Osteocyte (in vitro differentiated cells): ENCODE measurements around the gene ARHGAP24. TPM values are rescaled to one million over a fixed set of nuclear protein-coding genes. Genes with fewer than 3 reads are reported as not detected.

Experiments
- DNase-seq: peaks from one replicate; pipeline ENCODE4 v3.0.0; 2021; ENCODE audit warnings: mixed read lengths; ENCODE audit not compliant: unreplicated experiment; ENCODE audit errors: extremely low spot score
- H3K27ac Mint-ChIP-seq: one replicate; pipeline ENCODE4 v1.8.0; 2021; ENCODE audit warnings: mild to moderate bottlenecking, mixed read lengths; ENCODE audit not compliant: unreplicated experiment
- H3K27me3 Mint-ChIP-seq: one replicate; pipeline ENCODE4 v1.8.0; 2021; ENCODE audit warnings: mixed read lengths; ENCODE audit not compliant: unreplicated experiment
- H3K36me3 Mint-ChIP-seq: one replicate; pipeline ENCODE4 v1.8.0; 2021; ENCODE audit warnings: mixed read lengths; ENCODE audit not compliant: unreplicated experiment
- H3K4me1 Mint-ChIP-seq: one replicate; pipeline ENCODE4 v1.8.0; 2021; ENCODE audit warnings: mixed read lengths; ENCODE audit not compliant: unreplicated experiment
- H3K4me3 Mint-ChIP-seq: one replicate; pipeline ENCODE4 v1.8.0; 2021; ENCODE audit warnings: mild to moderate bottlenecking, moderate library complexity, mixed read lengths; ENCODE audit not compliant: unreplicated experiment
- H3K9me3 Mint-ChIP-seq: one replicate; pipeline ENCODE4 v1.8.0; 2021; ENCODE audit warnings: mixed read lengths; ENCODE audit not compliant: unreplicated experiment
- total RNA-seq: library from RNA; stranded (reverse); gene quantifications from 2 replicates; pipeline ENCODE4 v1.2.1, GENCODE V29; 2021
- TF ChIP-seq, protein P1 (sequence below): fragments of 200-600 bp; sonication (generic); IDR thresholded peaks from 2 replicates; pipeline ENCODE4 v1.5.0; 2021; ENCODE audit warnings: antibody characterized with exemption, mild to moderate bottlenecking, moderate library complexity

Gene ARHGAP24
- total RNA-seq, 1 donor from 2014 or later = 29.3 TPM

DNA sequence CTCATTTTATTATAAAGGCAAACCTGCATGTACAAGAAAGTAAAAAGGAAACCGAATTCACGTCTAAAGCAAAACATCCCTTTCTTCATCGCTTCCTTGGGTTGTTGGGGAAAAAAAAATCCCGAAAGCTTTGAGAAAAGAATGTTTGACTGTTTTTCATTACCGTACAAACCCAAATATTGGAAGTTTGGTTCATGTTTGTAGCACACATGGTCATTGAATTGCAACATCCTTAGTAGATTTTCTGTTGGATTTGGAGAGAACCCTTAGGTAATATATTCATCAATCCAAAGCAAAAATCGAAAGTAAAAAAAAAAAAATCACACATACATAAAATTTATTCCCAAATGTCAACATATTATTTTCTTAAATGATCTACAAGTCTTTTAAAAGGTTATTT, 464.6 kb downstream of the ARHGAP24 start:
- TF ChIP-seq, protein P1, sequence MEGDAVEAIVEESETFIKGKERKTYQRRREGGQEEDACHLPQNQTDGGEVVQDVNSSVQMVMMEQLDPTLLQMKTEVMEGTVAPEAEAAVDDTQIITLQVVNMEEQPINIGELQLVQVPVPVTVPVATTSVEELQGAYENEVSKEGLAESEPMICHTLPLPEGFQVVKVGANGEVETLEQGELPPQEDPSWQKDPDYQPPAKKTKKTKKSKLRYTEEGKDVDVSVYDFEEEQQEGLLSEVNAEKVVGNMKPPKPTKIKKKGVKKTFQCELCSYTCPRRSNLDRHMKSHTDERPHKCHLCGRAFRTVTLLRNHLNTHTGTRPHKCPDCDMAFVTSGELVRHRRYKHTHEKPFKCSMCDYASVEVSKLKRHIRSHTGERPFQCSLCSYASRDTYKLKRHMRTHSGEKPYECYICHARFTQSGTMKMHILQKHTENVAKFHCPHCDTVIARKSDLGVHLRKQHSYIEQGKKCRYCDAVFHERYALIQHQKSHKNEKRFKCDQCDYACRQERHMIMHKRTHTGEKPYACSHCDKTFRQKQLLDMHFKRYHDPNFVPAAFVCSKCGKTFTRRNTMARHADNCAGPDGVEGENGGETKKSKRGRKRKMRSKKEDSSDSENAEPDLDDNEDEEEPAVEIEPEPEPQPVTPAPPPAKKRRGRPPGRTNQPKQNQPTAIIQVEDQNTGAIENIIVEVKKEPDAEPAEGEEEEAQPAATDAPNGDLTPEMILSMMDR = no peak
- peaks cover 13% of the 10 kb centered on the region for H3K4me1 Mint-ChIP-seq
- no peak for DNase-seq
- H3K4me3 Mint-ChIP-seq = no peak overlapping the region
- H3K36me3 Mint-ChIP-seq = peaks cover 13% of the 10 kb centered on the region
- H3K27ac Mint-ChIP-seq = no peak overlapping the region
- no peaks in the 10 kb centered on the region for H3K27me3 Mint-ChIP-seq
- peaks cover 7% of the 10 kb centered on the region for H3K9me3 Mint-ChIP-seq

DNA sequence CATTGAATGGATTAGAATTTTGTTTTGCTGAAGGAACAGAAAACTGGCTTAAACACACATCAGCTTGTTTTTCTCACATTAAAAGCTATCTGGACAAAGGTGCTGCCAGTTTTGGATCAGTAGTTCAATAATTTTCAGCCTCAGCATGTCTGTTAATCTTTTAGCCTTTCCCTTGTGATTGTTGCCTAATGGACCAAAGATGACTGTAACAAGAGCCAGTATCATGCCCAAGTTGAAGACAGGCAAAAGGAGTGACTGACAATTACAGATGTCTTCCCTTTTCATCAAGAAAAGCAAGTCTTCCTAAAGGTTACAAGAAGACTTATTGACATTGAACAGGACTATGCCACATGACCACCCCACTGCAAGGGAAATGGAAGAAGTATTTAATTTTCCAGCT, 465.2 kb downstream of the ARHGAP24 start:
- Mint-ChIP-seq H3K4me3 (no peak overlapping the region), H3K36me3 (peaks cover 13% of the 10 kb centered on the region), H3K27ac (no peak overlapping the region), H3K9me3 (peaks cover 7% of the 10 kb centered on the region), H3K4me1 (peaks cover 13% of the 10 kb centered on the region), H3K27me3 (no peaks in the 10 kb centered on the region)
- TF ChIP-seq, protein P1 = no peak
- DNase-seq = no peak

DNA sequence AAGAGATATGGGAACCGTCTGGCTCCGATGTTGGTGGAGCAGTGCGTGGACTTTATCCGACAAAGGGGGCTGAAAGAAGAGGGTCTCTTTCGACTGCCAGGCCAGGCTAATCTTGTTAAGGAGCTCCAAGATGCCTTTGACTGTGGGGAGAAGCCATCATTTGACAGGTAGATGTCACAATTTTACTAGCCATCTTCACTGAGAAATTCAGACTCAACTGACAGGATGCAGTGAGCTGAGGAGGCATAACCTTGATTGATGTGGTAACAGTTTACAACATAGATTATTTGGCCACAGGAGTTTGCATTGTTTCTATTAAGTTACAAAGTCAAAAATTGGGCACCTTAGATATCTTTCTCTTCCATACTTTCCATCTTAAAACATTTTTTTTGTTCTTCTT, 467.2 kb downstream of the ARHGAP24 start:
- no peak overlapping the region for H3K27ac Mint-ChIP-seq
- H3K9me3 Mint-ChIP-seq = peaks cover 7% of the 10 kb centered on the region
- TF ChIP-seq, protein P1 = no peak
- H3K4me3 Mint-ChIP-seq = no peak overlapping the region
- DNase-seq = no peak
- H3K4me1 Mint-ChIP-seq = peaks cover 16% of the 10 kb centered on the region
- no peaks in the 10 kb centered on the region for H3K27me3 Mint-ChIP-seq
- H3K36me3 Mint-ChIP-seq = peaks cover 17% of the 10 kb centered on the region

DNA sequence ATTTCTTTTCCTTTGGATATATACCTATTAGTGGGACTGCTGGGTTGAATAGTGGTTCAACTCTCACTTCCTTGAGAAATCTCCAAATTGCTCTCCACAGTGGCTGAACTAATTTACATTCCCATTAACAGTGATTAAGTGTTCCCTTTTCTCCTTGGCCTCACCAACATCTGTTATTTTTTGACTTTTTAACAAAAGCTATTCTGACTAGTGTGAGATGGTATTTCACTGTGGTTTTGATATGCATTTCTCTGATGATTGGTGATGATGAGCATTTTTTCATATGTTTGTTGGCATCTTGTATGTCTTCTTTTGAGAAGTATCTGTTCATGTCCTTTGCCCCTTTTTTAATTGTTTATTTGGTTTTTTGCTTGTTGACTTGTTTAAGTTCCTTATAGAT, 471.9 kb downstream of the ARHGAP24 start:
- DNase-seq = no peak
- H3K4me1 Mint-ChIP-seq = peaks cover 10% of the 10 kb centered on the region
- H3K27me3 Mint-ChIP-seq = no peaks in the 10 kb centered on the region
- H3K4me3 Mint-ChIP-seq = no peak overlapping the region
- TF ChIP-seq, protein P1 = no peak
- H3K9me3 Mint-ChIP-seq = peaks cover 7% of the 10 kb centered on the region
- H3K36me3 Mint-ChIP-seq = peaks cover 17% of the 10 kb centered on the region
- H3K27ac Mint-ChIP-seq = no peak overlapping the region

DNA sequence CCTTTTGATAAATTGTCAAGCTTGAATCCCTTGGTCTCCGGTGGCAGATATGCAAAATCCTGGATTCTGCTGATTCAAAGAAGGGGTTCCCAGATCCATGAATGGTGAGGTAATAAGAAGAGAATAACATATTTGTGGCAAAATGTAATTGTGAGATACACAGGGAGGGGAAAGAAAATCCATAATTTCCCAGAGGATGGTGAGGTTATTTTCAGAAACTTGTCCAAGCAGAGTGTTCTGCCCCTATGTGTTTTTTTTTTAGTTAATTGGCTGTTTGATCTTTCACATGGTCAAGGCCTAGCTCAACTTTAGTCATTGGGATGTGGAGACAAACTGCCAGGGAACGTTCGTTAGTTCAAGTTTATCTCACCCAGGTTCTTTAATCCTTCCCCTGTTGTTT, 476.1 kb downstream of the ARHGAP24 start:
- Mint-ChIP-seq H3K4me1 (peaks cover 45% of the 10 kb centered on the region), H3K27ac (no peak overlapping the region), H3K36me3 (peaks cover 6% of the 10 kb centered on the region), H3K4me3 (no peak overlapping the region), H3K27me3 (no peaks in the 10 kb centered on the region), H3K9me3 (no peaks in the 10 kb centered on the region)
- DNase-seq = no peak
- TF ChIP-seq, protein P1 = no peak
